ENCODE measurements around the gene LARP1B.

LARP1B gene

DNA sequence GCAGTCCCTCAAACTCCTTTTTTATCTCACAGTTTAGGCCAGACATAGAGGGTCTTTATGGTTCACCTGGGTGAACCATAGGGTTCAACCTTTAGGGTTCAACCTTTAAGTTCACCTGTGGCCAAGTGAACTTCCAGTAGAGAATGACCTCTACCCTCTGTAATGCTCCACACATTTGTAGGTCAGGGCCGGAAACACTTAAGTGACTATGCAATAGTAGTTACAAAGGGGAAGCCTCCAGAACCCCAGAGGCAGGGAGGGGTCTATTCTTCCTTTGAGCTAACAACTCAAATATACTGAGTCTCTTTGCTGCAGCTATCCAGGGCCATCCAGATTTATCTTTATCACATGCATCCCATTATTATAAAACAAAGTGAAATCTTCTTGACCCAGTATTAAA is 100.0 kb downstream of the LARP1B start:
- Histone ChIP-seq H3K27ac (ENCODE audit: low read depth, low read length) (no peak overlapping the region), H3K27me3 (ENCODE audit: control insufficient read depth in 5 of 5, insufficient read depth in 4 of 5, low read length in 5 of 5) (no peaks in the 10 kb centered on the region), H3K4me3 (ENCODE audit: low read depth in 1 of 5, low read length in 5 of 5) (no peak overlapping the region), H3K9ac (ENCODE audit: low read length in 5 of 5) (no peak overlapping the region), H3K4me1 (ENCODE audit: control insufficient read depth in 5 of 5, insufficient read depth in 5 of 5, low read length in 5 of 5) (peaks cover 0 to 4% (median 0%) of the 10 kb centered on the region in 5 donors), H3K9me3 (ENCODE audit: control insufficient read depth in 5 of 5, low read length in 5 of 5) (no peaks in the 10 kb centered on the region), H3K36me3 (ENCODE audit: control insufficient read depth in 5 of 5, insufficient read depth in 5 of 5, low read length in 5 of 5) (peaks cover 0 to 1% (median 0%) of the 10 kb centered on the region in 5 donors)

- Histone ChIP-seq H3K36me3 (ENCODE audit: control insufficient read depth in 5 of 5, insufficient read depth in 5 of 5, low read length in 5 of 5) (no peaks in the 10 kb centered on the region), H3K27me3 (ENCODE audit: control insufficient read depth in 5 of 5, insufficient read depth in 4 of 5, low read length in 5 of 5) (no peaks in the 10 kb centered on the region), H3K9me3 (ENCODE audit: control insufficient read depth in 5 of 5, low read length in 5 of 5) (no peaks in the 10 kb centered on the region), H3K9ac (ENCODE audit: low read length in 5 of 5) (no peak overlapping the region), H3K27ac (ENCODE audit: low read depth, low read length) (no peak overlapping the region), H3K4me1 (ENCODE audit: control insufficient read depth in 5 of 5, insufficient read depth in 5 of 5, low read length in 5 of 5) (peaks cover 0 to 3% (median 0%) of the 10 kb centered on the region in 5 donors), H3K4me3 (ENCODE audit: low read depth in 1 of 5, low read length in 5 of 5) (no peak overlapping the region)
Observed at GRCh38 chr4:128162434-128162833, 101.3 kb downstream of the LARP1B start.

DNA sequence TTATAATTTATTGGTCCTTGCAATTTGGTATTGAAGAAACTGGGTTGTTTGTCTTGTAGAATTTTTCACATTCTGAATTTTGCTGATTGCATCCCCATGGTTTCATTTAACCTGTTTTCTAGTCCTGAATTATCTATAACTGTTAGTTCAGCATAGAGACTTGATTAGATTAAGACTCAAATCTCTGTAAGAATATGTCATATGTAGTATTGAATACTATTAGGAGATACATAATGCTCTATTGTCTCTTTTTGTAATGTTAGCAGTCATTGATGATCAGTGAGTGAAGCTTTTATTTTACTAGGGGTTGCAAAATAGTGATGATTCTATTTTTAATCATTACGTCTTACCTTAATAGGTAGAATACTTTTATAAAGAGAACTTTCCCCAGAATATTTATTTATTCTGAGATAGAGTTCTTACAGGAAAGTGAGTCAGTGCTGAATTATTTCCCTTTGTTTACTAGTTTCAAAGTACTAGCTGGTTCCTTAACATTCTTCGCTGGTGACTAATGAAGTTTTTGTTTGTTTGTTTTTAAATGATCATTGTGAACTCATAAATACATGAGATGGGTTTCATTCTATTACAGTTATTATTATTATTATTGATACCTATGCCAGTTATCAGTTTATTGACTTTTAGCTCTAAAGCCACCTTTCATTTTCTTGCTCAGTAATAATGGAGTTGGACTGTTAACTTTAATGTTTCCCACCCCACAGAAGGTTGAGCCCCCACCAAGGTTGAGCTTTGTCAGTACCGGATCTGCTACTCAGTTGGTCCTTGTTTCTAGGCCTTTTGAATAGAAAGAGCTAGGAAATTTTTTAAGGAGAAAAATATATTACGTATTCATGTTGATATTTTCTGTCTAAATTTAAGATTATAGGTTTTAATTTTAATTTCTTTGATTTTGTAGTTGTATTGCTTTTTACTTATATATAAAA is 102.3 kb downstream of the LARP1B start:
- Histone ChIP-seq H3K27me3 (ENCODE audit: control insufficient read depth in 5 of 5, insufficient read depth in 4 of 5, low read length in 5 of 5) (no peaks in the 10 kb centered on the region), H3K9me3 (ENCODE audit: control insufficient read depth in 5 of 5, low read length in 5 of 5) (no peaks in the 10 kb centered on the region), H3K27ac (ENCODE audit: low read depth, low read length) (no peak overlapping the region), H3K4me1 (ENCODE audit: control insufficient read depth in 5 of 5, insufficient read depth in 5 of 5, low read length in 5 of 5) (peaks cover 0 to 3% (median 0%) of the 10 kb centered on the region in 5 donors), H3K9ac (ENCODE audit: low read length in 5 of 5) (no peak overlapping the region), H3K36me3 (ENCODE audit: control insufficient read depth in 5 of 5, insufficient read depth in 5 of 5, low read length in 5 of 5) (no peaks in the 10 kb centered on the region), H3K4me3 (ENCODE audit: low read depth in 1 of 5, low read length in 5 of 5) (no peak overlapping the region)

GRCh38 chr4:128166982-128167381 is 105.9 kb downstream of the LARP1B start:
- Histone ChIP-seq H3K4me1 (ENCODE audit: control insufficient read depth in 5 of 5, insufficient read depth in 5 of 5, low read length in 5 of 5) (no peaks in the 10 kb centered on the region), H3K27ac (ENCODE audit: low read depth, low read length) (no peak overlapping the region), H3K36me3 (ENCODE audit: control insufficient read depth in 5 of 5, insufficient read depth in 5 of 5, low read length in 5 of 5) (no peaks in the 10 kb centered on the region), H3K4me3 (ENCODE audit: low read depth in 1 of 5, low read length in 5 of 5) (no peak overlapping the region), H3K27me3 (ENCODE audit: control insufficient read depth in 5 of 5, insufficient read depth in 4 of 5, low read length in 5 of 5) (no peaks in the 10 kb centered on the region), H3K9ac (ENCODE audit: low read length in 5 of 5) (no peak overlapping the region), H3K9me3 (ENCODE audit: control insufficient read depth in 5 of 5, low read length in 5 of 5) (no peaks in the 10 kb centered on the region)

- H3K36me3 ChIP-seq (ENCODE audit: control insufficient read depth in 5 of 5, insufficient read depth in 5 of 5, low read length in 5 of 5), result no peaks in the 10 kb centered on the region
- H3K27ac ChIP-seq (ENCODE audit: low read depth, low read length), result no peak overlapping the region
- no peaks in the 10 kb centered on the region for H3K4me1 ChIP-seq (ENCODE audit: control insufficient read depth in 5 of 5, insufficient read depth in 5 of 5, low read length in 5 of 5)
- no peaks in the 10 kb centered on the region for H3K27me3 ChIP-seq (ENCODE audit: control insufficient read depth in 5 of 5, insufficient read depth in 4 of 5, low read length in 5 of 5)
- no peak overlapping the region for H3K4me3 ChIP-seq (ENCODE audit: low read depth in 1 of 5, low read length in 5 of 5)
- H3K9ac ChIP-seq (ENCODE audit: low read length in 5 of 5), result no peak overlapping the region
- no peaks in the 10 kb centered on the region for H3K9me3 ChIP-seq (ENCODE audit: control insufficient read depth in 5 of 5, low read length in 5 of 5)
Observed at GRCh38 chr4:128168701-128169100, 107.6 kb downstream of the LARP1B start.

- Histone ChIP-seq H3K9ac (ENCODE audit: low read length in 5 of 5) (no peak overlapping the region), H3K9me3 (ENCODE audit: control insufficient read depth in 5 of 5, low read length in 5 of 5) (no peaks in the 10 kb centered on the region), H3K27me3 (ENCODE audit: control insufficient read depth in 5 of 5, insufficient read depth in 4 of 5, low read length in 5 of 5) (no peaks in the 10 kb centered on the region), H3K27ac (ENCODE audit: low read depth, low read length) (no peak overlapping the region), H3K4me3 (ENCODE audit: low read depth in 1 of 5, low read length in 5 of 5) (no peak overlapping the region), H3K4me1 (ENCODE audit: control insufficient read depth in 5 of 5, insufficient read depth in 5 of 5, low read length in 5 of 5) (no peaks in the 10 kb centered on the region), H3K36me3 (ENCODE audit: control insufficient read depth in 5 of 5, insufficient read depth in 5 of 5, low read length in 5 of 5) (no peaks in the 10 kb centered on the region)
Observed at GRCh38 chr4:128169245-128169644, 108.1 kb downstream of the LARP1B start.

- Histone ChIP-seq H3K4me3 (ENCODE audit: low read depth in 1 of 5, low read length in 5 of 5) (no peak overlapping the region), H3K4me1 (ENCODE audit: control insufficient read depth in 5 of 5, insufficient read depth in 5 of 5, low read length in 5 of 5) (no peaks in the 10 kb centered on the region), H3K36me3 (ENCODE audit: control insufficient read depth in 5 of 5, insufficient read depth in 5 of 5, low read length in 5 of 5) (peaks cover 0 to 3% (median 0%) of the 10 kb centered on the region in 5 donors), H3K9me3 (ENCODE audit: control insufficient read depth in 5 of 5, low read length in 5 of 5) (no peaks in the 10 kb centered on the region), H3K9ac (ENCODE audit: low read length in 5 of 5) (no peak overlapping the region), H3K27ac (ENCODE audit: low read depth, low read length) (no peak overlapping the region), H3K27me3 (ENCODE audit: control insufficient read depth in 5 of 5, insufficient read depth in 4 of 5, low read length in 5 of 5) (no peaks in the 10 kb centered on the region)
Observed at GRCh38 chr4:128176643-128177042, 115.5 kb downstream of the LARP1B start.

DNA sequence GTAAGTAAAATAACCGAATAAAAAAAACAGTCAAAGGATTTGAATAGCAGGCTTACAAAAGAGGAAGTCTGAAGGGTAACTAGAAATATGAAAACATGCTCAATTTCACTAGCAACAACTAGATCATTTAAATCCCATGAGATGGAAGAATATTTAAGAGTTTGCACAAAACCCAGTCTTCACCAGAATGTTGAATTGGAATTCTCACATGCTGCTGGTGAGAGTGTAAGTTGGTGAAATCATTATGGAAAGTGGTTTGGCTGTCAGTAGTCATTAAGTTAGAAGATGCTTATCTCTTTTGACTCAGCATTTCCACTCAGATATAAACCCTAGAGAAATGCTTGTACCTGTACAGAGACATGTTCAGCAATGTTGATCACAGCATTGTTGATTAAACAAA is 116.4 kb downstream of the LARP1B start:
- H3K4me3 ChIP-seq (ENCODE audit: low read depth in 1 of 5, low read length in 5 of 5), result no peak overlapping the region
- H3K27ac ChIP-seq (ENCODE audit: low read depth, low read length), result no peak overlapping the region
- H3K4me1 ChIP-seq (ENCODE audit: control insufficient read depth in 5 of 5, insufficient read depth in 5 of 5, low read length in 5 of 5), result no peaks in the 10 kb centered on the region
- no peaks in the 10 kb centered on the region for H3K27me3 ChIP-seq (ENCODE audit: control insufficient read depth in 5 of 5, insufficient read depth in 4 of 5, low read length in 5 of 5)
- no peak overlapping the region for H3K9ac ChIP-seq (ENCODE audit: low read length in 5 of 5)
- no peaks in the 10 kb centered on the region for H3K9me3 ChIP-seq (ENCODE audit: control insufficient read depth in 5 of 5, low read length in 5 of 5)
- H3K36me3 ChIP-seq (ENCODE audit: control insufficient read depth in 5 of 5, insufficient read depth in 5 of 5, low read length in 5 of 5), result peaks cover 0 to 3% (median 0%) of the 10 kb centered on the region in 5 donors

- Histone ChIP-seq H3K27me3 (ENCODE audit: control insufficient read depth in 5 of 5, insufficient read depth in 4 of 5, low read length in 5 of 5) (no peaks in the 10 kb centered on the region), H3K9me3 (ENCODE audit: control insufficient read depth in 5 of 5, low read length in 5 of 5) (no peaks in the 10 kb centered on the region), H3K4me1 (ENCODE audit: control insufficient read depth in 5 of 5, insufficient read depth in 5 of 5, low read length in 5 of 5) (peaks cover 0 to 4% (median 2%) of the 10 kb centered on the region in 5 donors), H3K9ac (ENCODE audit: low read length in 5 of 5) (no peak overlapping the region), H3K27ac (ENCODE audit: low read depth, low read length) (no peak overlapping the region), H3K36me3 (ENCODE audit: control insufficient read depth in 5 of 5, insufficient read depth in 5 of 5, low read length in 5 of 5) (peaks cover 0 to 3% (median 0%) of the 10 kb centered on the region in 5 donors), H3K4me3 (ENCODE audit: low read depth in 1 of 5, low read length in 5 of 5) (no peak overlapping the region)
Observed at GRCh38 chr4:128186623-128187022, 125.5 kb downstream of the LARP1B start.

DNA sequence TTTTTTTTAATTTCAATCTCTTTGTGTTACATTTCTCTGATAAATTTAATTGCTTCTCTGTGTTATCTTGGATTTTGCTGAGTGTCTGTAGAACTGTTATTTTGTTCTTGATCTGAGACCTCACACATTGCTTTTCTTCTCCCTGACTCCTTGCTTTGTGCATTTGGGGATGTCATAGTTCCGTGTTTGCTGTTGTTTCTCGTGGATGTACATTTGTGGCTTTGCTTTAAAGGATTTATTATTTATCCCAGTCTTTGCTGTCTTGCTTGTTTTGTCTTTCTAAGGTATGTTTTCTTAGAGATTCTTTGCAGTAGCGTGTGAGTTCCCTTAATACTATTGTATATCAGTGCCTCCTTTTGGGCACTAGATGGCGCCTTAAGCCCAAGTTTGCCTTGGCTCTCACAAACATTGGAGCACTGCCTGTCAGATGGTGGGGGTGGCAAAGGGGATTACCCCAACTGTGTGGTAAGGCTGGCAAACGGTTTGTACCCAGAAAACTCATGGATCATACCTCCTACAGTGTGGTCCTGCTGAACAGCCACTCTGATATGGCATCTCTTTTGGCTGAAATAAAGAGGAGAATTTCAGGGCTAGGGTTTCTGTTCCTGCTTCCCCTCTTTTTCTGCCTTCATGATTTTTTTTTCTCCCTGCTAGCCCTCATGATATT is 130.1 kb downstream of the LARP1B start:
- no peaks in the 10 kb centered on the region for H3K27me3 ChIP-seq (ENCODE audit: control insufficient read depth in 5 of 5, insufficient read depth in 4 of 5, low read length in 5 of 5)
- H3K4me1 ChIP-seq (ENCODE audit: control insufficient read depth in 5 of 5, insufficient read depth in 5 of 5, low read length in 5 of 5), result peaks cover 0 to 4% (median 3%) of the 10 kb centered on the region in 5 donors
- peak overlapping the region in 1 of 5 donors; percentile 27 for H3K9ac ChIP-seq (ENCODE audit: low read length in 5 of 5)
- H3K9me3 ChIP-seq (ENCODE audit: control insufficient read depth in 5 of 5, low read length in 5 of 5), result no peaks in the 10 kb centered on the region
- H3K27ac ChIP-seq (ENCODE audit: low read depth, low read length), result no peak overlapping the region
- H3K4me3 ChIP-seq (ENCODE audit: low read depth in 1 of 5, low read length in 5 of 5), result no peak overlapping the region
- H3K36me3 ChIP-seq (ENCODE audit: control insufficient read depth in 5 of 5, insufficient read depth in 5 of 5, low read length in 5 of 5), result no peaks in the 10 kb centered on the region

Measured in subcutaneous abdominal adipose tissue (tissue), 5 donors.